Measurements from ENCODE around the gene SLC35B1.

The SLC35B1 gene

DNA sequence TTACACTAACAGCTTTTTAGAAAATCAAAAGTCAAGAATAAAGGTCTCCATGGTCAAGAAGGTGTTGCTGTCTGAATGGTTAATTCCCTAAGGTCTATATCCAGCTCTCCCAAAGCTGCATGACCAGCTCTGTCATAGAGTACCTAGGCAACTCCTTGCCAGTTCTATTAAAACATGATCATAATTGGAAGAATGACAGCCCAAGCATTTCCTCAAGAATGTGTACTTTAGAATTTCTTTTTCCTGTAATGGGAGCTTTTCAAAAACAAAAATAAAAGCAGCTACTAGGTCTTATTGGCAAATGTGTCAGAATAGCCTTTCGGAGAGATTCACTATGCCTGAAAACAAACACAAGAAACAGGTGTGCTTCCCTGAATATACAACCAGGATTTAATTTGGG lies 37.8 kb downstream of the SLC35B1 start:
- DNase-seq (ENCODE audit: low spot score), result no peak

DNA sequence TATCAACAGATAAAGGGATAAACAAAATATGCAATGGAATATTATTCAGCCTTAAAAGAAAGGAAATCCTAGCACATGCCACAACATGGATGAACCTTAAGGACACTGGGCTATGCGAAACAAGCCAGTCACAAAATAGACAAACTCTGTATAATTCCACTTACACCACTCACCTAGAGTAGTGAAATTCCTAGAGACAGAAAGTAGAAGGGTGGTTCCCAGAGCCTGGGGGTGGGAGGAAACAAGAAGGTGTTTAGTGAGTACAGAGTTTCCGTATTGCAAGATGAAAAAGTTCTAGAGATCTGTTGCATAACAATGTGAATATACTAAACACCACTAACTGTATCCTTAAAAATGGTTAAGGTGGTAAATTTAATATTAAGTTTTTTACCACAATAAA lies 39.9 kb downstream of the SLC35B1 start:
- no peak for DNase-seq (ENCODE audit: low spot score)

DNA sequence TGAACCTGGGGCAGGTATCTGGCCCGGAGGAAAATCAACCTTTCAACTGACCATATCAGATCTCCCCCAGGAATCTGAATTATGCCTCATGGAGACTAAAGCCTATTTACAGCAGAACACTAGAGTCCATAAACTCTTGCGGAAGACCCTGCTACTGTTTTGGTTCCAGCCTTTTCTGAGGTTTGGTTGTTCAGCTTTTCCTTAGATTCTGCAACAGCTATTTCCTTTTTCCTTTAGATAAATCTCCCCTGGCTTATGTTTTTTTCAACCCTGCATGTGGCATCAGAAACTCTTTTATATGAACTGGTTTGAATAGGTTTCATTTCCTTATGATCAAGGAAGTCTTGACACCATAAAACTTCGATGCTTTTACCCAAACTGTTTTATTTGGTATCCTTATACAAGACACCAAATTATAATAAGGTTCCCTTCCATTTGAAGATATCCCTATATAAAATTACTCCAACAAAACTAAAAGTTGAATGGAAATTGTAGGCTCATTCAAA lies 43.0 kb downstream of the SLC35B1 start:
- DNase-seq (ENCODE audit: low spot score), result no peak

DNA sequence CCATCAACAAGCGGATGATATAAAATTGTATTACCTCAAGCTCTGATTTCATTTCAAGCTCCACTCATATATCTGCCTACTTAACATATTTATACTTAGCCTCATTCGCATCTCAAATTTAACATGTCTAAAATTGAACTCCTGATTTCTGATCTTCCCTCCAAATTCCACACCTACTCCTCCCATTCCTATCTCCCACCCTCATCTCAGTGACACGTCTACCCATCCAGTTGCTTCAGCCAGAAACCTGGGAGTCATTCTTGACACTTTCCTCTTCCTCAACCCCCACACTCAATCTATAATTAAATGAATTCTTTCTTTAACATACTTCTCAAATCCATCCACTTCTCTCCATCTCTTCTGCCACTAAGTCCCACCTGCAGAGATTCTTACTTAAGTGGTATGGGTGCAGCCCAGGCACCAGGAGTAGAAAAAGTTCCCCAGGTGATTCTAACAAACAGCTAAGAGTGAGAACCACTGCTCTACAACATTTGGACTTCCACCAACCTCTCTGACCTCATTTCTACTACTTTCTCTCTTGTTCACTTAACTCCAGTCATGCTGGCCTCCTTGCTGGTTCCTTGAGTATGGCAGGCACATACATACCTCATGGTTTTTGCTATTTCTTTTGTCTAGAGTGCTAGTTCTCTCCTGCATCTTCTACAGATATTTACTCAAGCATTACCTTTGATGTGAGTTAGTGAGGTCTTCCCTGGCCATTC lies 47.9 kb downstream of the SLC35B1 start:
- DNase-seq (ENCODE audit: low spot score), result no peak

DNA sequence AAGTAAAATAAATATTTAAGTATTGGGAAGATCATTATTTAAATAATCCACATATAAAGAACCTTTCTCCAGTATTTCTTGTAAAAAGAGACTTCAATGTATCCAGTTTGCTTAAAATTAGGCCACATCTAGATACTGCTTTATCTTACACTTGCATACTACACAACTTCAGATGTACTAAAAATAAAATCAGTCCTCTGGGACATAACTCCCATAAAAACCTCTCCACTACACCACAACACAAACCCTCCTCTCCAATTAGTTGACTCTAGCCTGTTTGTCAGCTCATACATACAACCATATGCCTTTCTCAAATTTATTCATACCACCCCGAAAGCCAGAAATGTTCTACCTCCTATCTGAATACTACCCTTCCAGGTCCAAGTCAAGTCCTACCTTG lies 51.5 kb downstream of the SLC35B1 start:
- no peak for DNase-seq (ENCODE audit: low spot score)

Data from globus pallidus (tissue), 1 donor.